ENCODE data around the gene ERC2.

The ERC2 gene

GRCh38 chr3:55488398-55489055 is 979.7 kb downstream of the ERC2 start:
- TF ChIP-seq, protein P1, sequence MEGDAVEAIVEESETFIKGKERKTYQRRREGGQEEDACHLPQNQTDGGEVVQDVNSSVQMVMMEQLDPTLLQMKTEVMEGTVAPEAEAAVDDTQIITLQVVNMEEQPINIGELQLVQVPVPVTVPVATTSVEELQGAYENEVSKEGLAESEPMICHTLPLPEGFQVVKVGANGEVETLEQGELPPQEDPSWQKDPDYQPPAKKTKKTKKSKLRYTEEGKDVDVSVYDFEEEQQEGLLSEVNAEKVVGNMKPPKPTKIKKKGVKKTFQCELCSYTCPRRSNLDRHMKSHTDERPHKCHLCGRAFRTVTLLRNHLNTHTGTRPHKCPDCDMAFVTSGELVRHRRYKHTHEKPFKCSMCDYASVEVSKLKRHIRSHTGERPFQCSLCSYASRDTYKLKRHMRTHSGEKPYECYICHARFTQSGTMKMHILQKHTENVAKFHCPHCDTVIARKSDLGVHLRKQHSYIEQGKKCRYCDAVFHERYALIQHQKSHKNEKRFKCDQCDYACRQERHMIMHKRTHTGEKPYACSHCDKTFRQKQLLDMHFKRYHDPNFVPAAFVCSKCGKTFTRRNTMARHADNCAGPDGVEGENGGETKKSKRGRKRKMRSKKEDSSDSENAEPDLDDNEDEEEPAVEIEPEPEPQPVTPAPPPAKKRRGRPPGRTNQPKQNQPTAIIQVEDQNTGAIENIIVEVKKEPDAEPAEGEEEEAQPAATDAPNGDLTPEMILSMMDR (IDR thresholded peaks at IDR 0.05): no peak

GRCh38 chr3:55487381-55488241 is 980.7 kb downstream of the ERC2 start:
- TF ChIP-seq, protein P1 (IDR thresholded peaks at IDR 0.05): no peak

GRCh38 chr3:55486857-55487380 is 981.3 kb downstream of the ERC2 start, which contains the start of gene WNT5A:
TSS of gene WNT5A (minus strand) at chr3:55487306. CDS start at chr3:55486985, 321 bp downstream.
- TF ChIP-seq, protein P1 (IDR thresholded peaks at IDR 0.05): no peak

DNA sequence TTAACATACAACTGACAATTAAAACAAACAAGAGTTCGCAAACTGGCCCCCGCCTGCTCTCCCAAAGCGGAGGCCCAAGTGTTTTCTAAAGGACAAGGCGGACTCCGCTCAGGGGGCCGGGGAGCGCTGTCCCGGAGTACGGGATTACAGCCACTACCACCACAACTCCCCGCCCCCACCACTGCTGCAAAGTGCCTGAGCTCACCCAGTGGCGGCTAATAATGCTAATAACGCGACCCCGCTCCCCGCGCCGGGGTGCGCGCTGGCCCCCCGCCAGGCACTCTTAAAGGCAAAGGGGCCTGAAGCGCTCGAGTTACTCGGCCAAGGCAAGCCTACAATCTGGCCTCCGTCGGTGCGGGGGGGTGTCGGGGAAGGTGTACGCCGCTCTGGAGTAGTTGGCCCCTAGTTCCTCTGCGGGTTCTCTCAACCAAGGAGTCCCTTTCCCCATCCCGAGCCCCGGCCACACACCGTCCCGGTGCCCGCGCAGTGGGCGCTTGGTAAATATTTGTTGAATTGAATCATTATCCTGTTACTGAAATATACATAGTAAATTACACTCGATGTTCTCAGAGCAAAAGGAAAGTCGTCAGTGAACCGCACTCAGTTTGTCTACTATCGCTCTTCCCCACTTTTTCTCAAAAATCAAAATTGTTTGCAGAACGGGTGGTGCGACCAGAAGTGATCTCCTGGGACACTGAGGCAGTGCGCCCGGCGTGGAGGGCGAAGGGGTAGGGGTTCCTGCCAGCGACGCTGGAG is 982.0 kb downstream of the ERC2 start:
- TF ChIP-seq, protein P1 (IDR thresholded peaks at IDR 0.05): no peak

DNA sequence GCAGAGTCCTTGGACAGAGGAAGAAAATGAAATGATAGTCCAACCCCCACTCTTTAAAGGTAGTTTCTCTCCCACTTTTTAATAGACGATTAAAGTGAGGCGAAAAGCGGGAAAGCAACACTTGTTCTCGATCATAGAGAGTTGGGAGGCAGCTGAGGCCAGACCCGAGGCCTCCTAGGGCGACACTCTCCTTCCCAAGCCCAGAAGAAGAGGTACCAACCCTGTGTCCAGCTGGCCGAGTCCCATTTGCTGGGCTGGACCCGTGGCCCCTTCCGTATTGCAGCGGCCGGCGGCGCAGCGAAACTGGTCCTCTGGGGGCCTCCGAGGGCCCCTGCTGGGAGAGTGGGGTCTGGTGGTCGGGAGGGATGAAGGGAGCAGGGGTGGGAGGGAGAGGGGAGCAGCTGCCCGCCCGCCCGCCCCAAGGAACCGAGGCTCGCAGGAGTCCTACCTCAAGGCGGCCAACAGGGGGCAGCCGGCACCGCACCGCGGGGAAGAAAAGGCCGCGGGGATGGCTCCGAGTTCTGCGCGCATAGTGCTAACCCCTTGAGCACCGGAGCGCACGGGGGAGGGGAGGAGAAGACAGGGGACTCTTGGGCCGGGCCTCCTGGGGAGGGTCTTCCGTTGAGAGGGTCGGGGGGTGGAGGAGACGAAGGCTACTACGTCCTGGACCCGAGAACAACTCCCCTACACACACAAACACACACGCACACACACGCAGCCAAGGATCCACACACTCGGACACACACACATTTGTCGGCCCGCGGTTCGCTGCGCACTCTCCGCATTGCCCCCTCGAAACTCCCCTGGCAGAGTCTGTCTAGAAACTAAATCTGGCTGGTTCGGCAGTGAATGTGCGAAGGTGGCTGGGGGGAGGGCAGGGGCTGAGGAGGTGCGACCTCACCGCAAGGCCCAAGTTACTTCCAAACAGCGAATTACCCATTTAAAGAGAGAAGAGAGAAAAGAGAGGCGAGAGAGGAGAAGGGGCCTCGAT is 983.2 kb downstream of the ERC2 start:
- TF ChIP-seq, protein P1 (IDR thresholded peaks at IDR 0.05): peak; percentile 64

DNA sequence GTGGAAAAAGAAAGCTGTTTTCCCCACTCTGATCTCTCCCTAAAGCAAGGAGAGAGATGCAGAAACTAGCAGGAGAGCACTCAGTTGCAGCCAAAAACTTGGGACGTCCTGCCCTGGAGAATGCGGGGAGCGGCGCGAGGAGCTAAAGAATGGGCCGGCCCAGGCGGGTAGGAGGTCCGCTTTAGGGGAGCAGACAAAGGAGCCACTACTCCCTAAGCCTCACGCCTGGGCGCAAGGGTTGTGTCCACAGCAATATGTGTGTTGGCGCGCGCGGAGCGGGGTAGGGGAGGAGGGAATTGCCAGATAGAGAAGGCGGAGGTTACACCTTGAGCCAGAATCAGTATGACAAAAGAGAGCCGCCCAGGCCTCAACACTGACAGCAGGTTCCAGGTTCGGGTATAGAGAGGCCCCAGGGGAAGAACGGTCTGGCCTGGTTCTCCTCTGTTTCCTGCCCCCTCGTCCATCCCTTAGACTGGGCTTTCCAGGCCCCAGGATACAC is 984.0 kb downstream of the ERC2 start:
- TF ChIP-seq, protein P1 (IDR thresholded peaks at IDR 0.05): no peak
